ENCODE data around the gene HCN2. TPM values are rescaled to one million over a fixed set of nuclear protein-coding genes. Genes with fewer than 3 reads are reported as not detected.

The HCN2 gene
- total RNA-seq, 3 donors from 2014 or later, result under 0.01 to 0.44 TPM; not detected in 1

DNA sequence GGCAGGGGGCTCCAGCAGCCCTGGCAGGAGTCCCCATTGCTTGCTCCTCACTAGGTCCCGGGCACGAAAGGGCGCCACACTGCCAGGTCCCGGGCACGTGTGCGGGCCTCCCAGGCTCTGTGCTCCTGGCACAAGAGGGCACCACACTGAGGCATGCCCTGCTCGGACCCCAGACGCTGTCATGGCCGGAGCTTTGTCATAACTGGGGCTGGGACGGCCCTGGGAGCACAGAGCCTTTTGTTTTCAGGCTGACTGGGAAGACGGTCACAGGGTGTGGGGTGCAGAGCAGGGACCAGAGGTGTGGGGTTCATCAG is 9.9 kb upstream of the HCN2 start:
- intact Hi-C loops (cut with DNase I; ENCODE audit: low total_unique reads), result no loop called here

DNA sequence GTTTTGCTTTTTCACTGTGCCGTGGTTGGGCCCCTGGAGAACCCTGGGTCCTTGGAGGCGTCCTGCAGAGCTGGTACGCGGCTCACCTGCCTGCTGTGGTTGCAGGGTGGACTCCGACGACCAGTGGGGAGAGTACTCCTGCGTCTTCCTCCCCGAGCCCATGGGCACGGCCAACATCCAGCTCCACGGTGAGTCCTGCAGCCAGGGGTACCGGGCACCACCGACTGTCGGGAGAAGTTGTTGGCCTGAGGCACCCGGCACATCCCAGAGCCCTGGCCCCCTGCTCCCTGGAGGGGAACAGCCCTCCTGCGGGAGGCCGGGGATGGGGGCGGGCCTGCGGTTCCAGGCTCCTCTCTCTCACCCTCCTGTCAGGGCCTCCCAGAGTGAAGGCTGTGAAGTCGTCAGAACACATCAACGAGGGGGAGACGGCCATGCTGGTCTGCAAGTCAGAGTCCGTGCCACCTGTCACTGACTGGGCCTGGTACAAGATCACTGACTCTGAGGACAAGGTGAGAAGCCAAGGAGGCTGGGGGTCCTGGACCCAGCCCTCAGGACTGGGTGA is 9.3 kb upstream of the HCN2 start:
- no peak for DNase-seq (ENCODE audit: low spot score in 2 of 2)
- intact Hi-C loops (cut with DNase I; ENCODE audit: low total_unique reads), result no loop called here
- peaks cover 4 to 11% of the 10 kb centered on the region in 2 donors for H3K4me1 ChIP-seq
- no peaks in the 10 kb centered on the region for H3K9me3 ChIP-seq
- TF ChIP-seq POLR2A (IDR thresholded peaks at IDR 0.05) (no peak), POLR2AphosphoS5 (IDR thresholded peaks at IDR 0.05) (no peak)
- TF ChIP-seq, protein P1, sequence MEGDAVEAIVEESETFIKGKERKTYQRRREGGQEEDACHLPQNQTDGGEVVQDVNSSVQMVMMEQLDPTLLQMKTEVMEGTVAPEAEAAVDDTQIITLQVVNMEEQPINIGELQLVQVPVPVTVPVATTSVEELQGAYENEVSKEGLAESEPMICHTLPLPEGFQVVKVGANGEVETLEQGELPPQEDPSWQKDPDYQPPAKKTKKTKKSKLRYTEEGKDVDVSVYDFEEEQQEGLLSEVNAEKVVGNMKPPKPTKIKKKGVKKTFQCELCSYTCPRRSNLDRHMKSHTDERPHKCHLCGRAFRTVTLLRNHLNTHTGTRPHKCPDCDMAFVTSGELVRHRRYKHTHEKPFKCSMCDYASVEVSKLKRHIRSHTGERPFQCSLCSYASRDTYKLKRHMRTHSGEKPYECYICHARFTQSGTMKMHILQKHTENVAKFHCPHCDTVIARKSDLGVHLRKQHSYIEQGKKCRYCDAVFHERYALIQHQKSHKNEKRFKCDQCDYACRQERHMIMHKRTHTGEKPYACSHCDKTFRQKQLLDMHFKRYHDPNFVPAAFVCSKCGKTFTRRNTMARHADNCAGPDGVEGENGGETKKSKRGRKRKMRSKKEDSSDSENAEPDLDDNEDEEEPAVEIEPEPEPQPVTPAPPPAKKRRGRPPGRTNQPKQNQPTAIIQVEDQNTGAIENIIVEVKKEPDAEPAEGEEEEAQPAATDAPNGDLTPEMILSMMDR (IDR thresholded peaks at IDR 0.05), result no peak
- H3K36me3 ChIP-seq, result no peaks in the 10 kb centered on the region
- no peaks in the 10 kb centered on the region for H3K27me3 ChIP-seq
- H3K27ac ChIP-seq, result no peak overlapping the region
- no peak overlapping the region for H3K4me3 ChIP-seq

More for the DNA sequence above, 9.9 kb upstream of the HCN2 start:
- H3K27ac ChIP-seq, result no peak overlapping the region
- H3K4me3 ChIP-seq, result no peak overlapping the region
- no peaks in the 10 kb centered on the region for H3K27me3 ChIP-seq
- DNase-seq (ENCODE audit: low spot score in 2 of 2), result no peak
- peaks cover 7 to 16% of the 10 kb centered on the region in 2 donors for H3K4me1 ChIP-seq
- H3K36me3 ChIP-seq, result no peaks in the 10 kb centered on the region
- TF ChIP-seq POLR2AphosphoS5 (IDR thresholded peaks at IDR 0.05) (no peak), POLR2A (IDR thresholded peaks at IDR 0.05) (no peak)
- TF ChIP-seq, protein P1 (IDR thresholded peaks at IDR 0.05), result no peak
- no peaks in the 10 kb centered on the region for H3K9me3 ChIP-seq

DNA sequence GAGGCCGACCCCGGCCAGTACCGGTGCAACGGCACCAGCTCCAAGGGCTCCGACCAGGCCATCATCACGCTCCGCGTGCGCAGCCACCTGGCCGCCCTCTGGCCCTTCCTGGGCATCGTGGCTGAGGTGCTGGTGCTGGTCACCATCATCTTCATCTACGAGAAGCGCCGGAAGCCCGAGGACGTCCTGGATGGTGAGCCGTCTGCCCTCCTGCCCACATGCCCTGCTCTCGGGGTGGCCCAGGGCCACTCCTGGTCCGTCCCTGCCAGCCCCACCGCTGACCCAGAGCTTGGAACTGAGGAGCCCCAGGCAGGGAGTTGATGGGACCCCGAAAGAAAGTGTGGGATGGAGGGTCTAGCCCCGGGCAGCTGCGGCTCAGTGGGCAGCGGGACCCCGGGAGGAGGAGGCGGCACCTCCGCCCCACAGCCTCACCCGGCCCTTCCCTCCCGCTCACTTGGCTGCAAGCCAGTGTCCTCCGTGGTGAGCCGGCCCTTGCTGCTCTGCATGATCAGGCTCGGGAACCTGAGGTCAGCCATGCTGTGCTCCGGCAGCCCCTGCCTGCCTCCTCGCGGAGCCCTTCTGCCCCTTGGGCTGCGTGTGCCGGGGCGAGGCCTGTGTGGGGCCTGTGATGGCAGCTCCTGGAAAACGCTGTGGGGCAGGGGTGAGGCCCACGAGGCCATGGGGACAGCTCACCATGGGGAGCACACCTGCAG is 8.1 kb upstream of the HCN2 start:
- Histone ChIP-seq H3K9me3 (no peaks in the 10 kb centered on the region), H3K4me3 (no peak overlapping the region), H3K36me3 (no peaks in the 10 kb centered on the region), H3K4me1 (no peaks in the 10 kb centered on the region), H3K27ac (no peak overlapping the region), H3K27me3 (peaks cover 0 to 2% of the 10 kb centered on the region in 2 donors)
- TF ChIP-seq POLR2AphosphoS5 (IDR thresholded peaks at IDR 0.05) (no peak), POLR2A (IDR thresholded peaks at IDR 0.05) (no peak)
- TF ChIP-seq, protein P1 (IDR thresholded peaks at IDR 0.05), result no peak
- no peak for DNase-seq (ENCODE audit: low spot score in 2 of 2)
- intact Hi-C loops (cut with DNase I; ENCODE audit: low total_unique reads), result no loop called here

DNA sequence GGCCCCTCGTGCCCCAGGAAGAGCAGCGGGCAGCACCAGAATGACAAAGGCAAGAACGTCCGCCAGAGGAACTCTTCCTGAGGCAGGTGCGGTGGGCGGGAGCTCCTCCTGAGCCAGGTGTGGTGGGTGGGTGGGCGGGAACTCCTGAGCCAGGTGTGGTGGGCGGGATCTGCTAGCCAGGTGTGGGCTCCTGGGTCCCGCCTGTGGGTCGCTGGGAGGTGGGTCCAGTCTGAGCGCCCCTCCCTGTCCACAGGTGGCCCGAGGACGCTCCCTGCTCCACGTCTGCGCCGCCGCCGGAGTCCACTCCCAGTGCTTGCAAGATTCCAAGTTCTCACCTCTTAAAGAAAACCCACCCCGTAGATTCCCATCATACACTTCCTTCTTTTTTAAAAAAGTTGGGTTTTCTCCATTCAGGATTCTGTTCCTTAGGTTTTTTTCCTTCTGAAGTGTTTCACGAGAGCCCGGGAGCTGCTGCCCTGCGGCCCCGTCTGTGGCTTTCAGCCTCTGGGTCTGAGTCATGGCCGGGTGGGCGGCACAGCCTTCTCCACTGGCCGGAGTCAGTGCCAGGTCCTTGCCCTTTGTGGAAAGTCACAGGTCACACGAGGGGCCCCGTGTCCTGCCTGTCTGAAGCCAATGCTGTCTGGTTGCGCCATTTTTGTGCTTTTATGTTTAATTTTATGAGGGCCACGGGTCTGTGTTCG is 7.0 kb upstream of the HCN2 start:
- no peaks in the 10 kb centered on the region for H3K36me3 ChIP-seq

More for the DNA sequence above, 7.0 kb upstream of the HCN2 start:
- no peaks in the 10 kb centered on the region for H3K4me1 ChIP-seq
- H3K27me3 ChIP-seq, result peaks cover 0 to 7% of the 10 kb centered on the region in 2 donors
- no peak overlapping the region for H3K27ac ChIP-seq
- no peak overlapping the region for H3K4me3 ChIP-seq
- no peak for DNase-seq (ENCODE audit: low spot score in 2 of 2)
- TF ChIP-seq POLR2AphosphoS5 (IDR thresholded peaks at IDR 0.05), result no peak
- TF ChIP-seq, protein P1 (IDR thresholded peaks at IDR 0.05), result no peak
- intact Hi-C loops (cut with DNase I; ENCODE audit: low total_unique reads), result no loop called here
- H3K9me3 ChIP-seq, result no peaks in the 10 kb centered on the region

Measured in breast epithelium (tissue), 4 donors.